ENCODE measurements around the gene DOCK4.

The DOCK4 gene

GRCh38 chr7:112248598-112248997 lies 42.4 kb upstream of the DOCK4 start:
- no peak overlapping the region for H3K4me3 ChIP-seq (ENCODE audit: control insufficient read depth, low read depth, low read length)
- no peak for DNase-seq (ENCODE audit: low read depth)
- no peak for TF ChIP-seq CTCF (IDR thresholded peaks at IDR 0.05; ENCODE audit: control insufficient read depth, insufficient read depth, low read depth, low read length, missing control alignments)

- no peak for TF ChIP-seq CTCF (IDR thresholded peaks at IDR 0.05; ENCODE audit: control insufficient read depth, insufficient read depth, low read depth, low read length, missing control alignments)
- no peak overlapping the region for H3K4me3 ChIP-seq (ENCODE audit: control insufficient read depth, low read depth, low read length)
- no peak for DNase-seq (ENCODE audit: low read depth)
Measured at GRCh38 chr7:112238852-112239610, 32.8 kb upstream of the DOCK4 start.

GRCh38 chr7:112238330-112238729 lies 32.1 kb upstream of the DOCK4 start:
- TF ChIP-seq CTCF (IDR thresholded peaks at IDR 0.05; ENCODE audit: control insufficient read depth, insufficient read depth, low read depth, low read length, missing control alignments), result no peak
- no peak for DNase-seq (ENCODE audit: low read depth)
- no peak overlapping the region for H3K4me3 ChIP-seq (ENCODE audit: control insufficient read depth, low read depth, low read length)

DNA sequence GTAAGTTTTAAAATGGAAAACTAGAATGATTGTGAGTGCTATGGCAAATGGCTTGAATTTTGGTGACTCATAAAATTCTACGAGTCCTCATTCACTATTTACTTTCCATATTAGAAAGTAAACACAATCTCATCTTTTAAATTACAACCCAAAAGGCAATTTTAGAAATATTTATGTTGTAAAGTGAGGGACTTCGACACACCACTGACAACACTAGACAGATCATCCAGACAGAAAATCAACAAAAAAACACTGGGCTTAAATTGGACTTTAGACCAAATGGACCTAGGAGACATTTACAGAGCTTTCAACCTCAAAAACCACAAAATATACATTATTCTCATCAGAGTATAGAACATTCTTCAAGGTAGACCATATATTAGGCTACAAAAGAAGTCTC lies 30.4 kb upstream of the DOCK4 start:
- DNase-seq (ENCODE audit: low read depth), result no peak
- no peak overlapping the region for H3K4me3 ChIP-seq (ENCODE audit: control insufficient read depth, low read depth, low read length)
- no peak for TF ChIP-seq CTCF (IDR thresholded peaks at IDR 0.05; ENCODE audit: control insufficient read depth, insufficient read depth, low read depth, low read length, missing control alignments)

GRCh38 chr7:112234147-112234546 lies 27.9 kb upstream of the DOCK4 start:
- DNase-seq (ENCODE audit: low read depth), result no peak
- no peak overlapping the region for H3K4me3 ChIP-seq (ENCODE audit: control insufficient read depth, low read depth, low read length)
- TF ChIP-seq CTCF (IDR thresholded peaks at IDR 0.05; ENCODE audit: control insufficient read depth, insufficient read depth, low read depth, low read length, missing control alignments), result no peak

- no peak overlapping the region for H3K4me3 ChIP-seq (ENCODE audit: control insufficient read depth, low read depth, low read length)
- no peak for DNase-seq (ENCODE audit: low read depth)
- no peak for TF ChIP-seq CTCF (IDR thresholded peaks at IDR 0.05; ENCODE audit: control insufficient read depth, insufficient read depth, low read depth, low read length, missing control alignments)
Measured at GRCh38 chr7:112233048-112233697, 27.0 kb upstream of the DOCK4 start.
